Thoracic aorta (tissue), 2 donors: ENCODE results near the gene IGLON5. TPM values are rescaled to one million over a fixed set of nuclear protein-coding genes. Genes with fewer than 3 reads are reported as not detected.

Experiments
- ATAC-seq: fragments of 150-250 bp; one replicate; pipeline ENCODE4 v1.8.0; 2017; ENCODE audit warnings: low read depth; ENCODE audit not compliant: insufficient number of reproducible peaks, low FRiP score
- DNase-seq: peaks from one replicate; pipeline ENCODE4 v3.0.0-alpha.2; 2020; ENCODE audit warnings: low spot score
- H3K27ac ChIP-seq, 2 donors: fragments of 200-600 bp; sonication (generic); 1 replicate in 1 of 2; 2 replicates in 1 of 2; pipeline ENCODE4 v1.5.1; 2016; ENCODE audit warnings: mild to moderate bottlenecking in 2 of 2, moderate library complexity in 2 of 2
- H3K27me3 ChIP-seq: fragments of 200-600 bp; sonication (generic); replicated peaks from 2 replicates; pipeline ENCODE4 v1.6.0; 2016; ENCODE audit warnings: mild to moderate bottlenecking; ENCODE audit not compliant: insufficient read depth
- H3K36me3 ChIP-seq: fragments of 200-600 bp; sonication (generic); one replicate; pipeline ENCODE4 v1.5.1; 2016
- H3K4me1 ChIP-seq, 2 donors: fragments of 200-600 bp; sonication (generic); 1 replicate in 1 of 2; 2 replicates in 1 of 2; pipeline versions ENCODE4 v1.5.1 to v1.6.0; 2016; ENCODE audit warnings: low read depth in 2 of 2, mild to moderate bottlenecking in 1 of 2; ENCODE audit not compliant: control insufficient read depth in 1 of 2
- H3K4me3 ChIP-seq: fragments of 200-600 bp; sonication (generic); 2 replicates; pipeline ENCODE4 v1.5.1; 2016; ENCODE audit warnings: mild to moderate bottlenecking
- H3K9me3 ChIP-seq: fragments of 200-600 bp; sonication (generic); 2 replicates; pipeline ENCODE4 v1.5.1; 2016
- total RNA-seq, 2 donors: library from RNA; depleted of rRNA; stranded (reverse); fragments of >200 nt; gene quantifications; one replicate each; pipeline versions ENCODE4 v1.1.0 to v1.2.3, GENCODE V29; 2016
- TF ChIP-seq, protein P1 (sequence below): fragments of 200-600 bp; sonication (generic); IDR thresholded peaks from one replicate; pipeline ENCODE4 v1.5.1; 2019; ENCODE audit warnings: antibody characterized with exemption

The IGLON5 gene
- total RNA-seq, 2 donors from 2014 or later, result 1.6 TPM; not detected in 1

GRCh38 chr19:51339687-51340656, 28.5 kb downstream of the IGLON5 start:
- H3K27me3 ChIP-seq, result no peaks in the 10 kb centered on the region
- TF ChIP-seq, protein P1, sequence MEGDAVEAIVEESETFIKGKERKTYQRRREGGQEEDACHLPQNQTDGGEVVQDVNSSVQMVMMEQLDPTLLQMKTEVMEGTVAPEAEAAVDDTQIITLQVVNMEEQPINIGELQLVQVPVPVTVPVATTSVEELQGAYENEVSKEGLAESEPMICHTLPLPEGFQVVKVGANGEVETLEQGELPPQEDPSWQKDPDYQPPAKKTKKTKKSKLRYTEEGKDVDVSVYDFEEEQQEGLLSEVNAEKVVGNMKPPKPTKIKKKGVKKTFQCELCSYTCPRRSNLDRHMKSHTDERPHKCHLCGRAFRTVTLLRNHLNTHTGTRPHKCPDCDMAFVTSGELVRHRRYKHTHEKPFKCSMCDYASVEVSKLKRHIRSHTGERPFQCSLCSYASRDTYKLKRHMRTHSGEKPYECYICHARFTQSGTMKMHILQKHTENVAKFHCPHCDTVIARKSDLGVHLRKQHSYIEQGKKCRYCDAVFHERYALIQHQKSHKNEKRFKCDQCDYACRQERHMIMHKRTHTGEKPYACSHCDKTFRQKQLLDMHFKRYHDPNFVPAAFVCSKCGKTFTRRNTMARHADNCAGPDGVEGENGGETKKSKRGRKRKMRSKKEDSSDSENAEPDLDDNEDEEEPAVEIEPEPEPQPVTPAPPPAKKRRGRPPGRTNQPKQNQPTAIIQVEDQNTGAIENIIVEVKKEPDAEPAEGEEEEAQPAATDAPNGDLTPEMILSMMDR, result peak; percentile 24
- ATAC-seq (peak; percentile 90), DNase-seq (peak; percentile 99)
- no peaks in the 10 kb centered on the region for H3K9me3 ChIP-seq
- H3K27ac ChIP-seq, result peak overlapping the region; percentile 78 to 83
- peaks cover under 1% of the 10 kb centered on the region for H3K36me3 ChIP-seq
- H3K4me1 ChIP-seq, result peaks cover 0 to 18% of the 10 kb centered on the region in 2 donors
- peak overlapping the region; percentile 76 for H3K4me3 ChIP-seq

- H3K9me3 ChIP-seq, result no peaks in the 10 kb centered on the region
- no peak overlapping the region for H3K4me3 ChIP-seq
- H3K4me1 ChIP-seq, result peaks cover 0 to 18% of the 10 kb centered on the region in 2 donors
- TF ChIP-seq, protein P1, result no peak
- H3K27ac ChIP-seq, result peak overlapping the region; percentile 78 to 83
- DNase-seq (no peak), ATAC-seq (no peak)
- no peaks in the 10 kb centered on the region for H3K27me3 ChIP-seq
- peaks cover 6% of the 10 kb centered on the region for H3K36me3 ChIP-seq
Measured at GRCh38 chr19:51341066-51341465, 29.6 kb downstream of the IGLON5 start.

GRCh38 chr19:51341976-51342580, 30.6 kb downstream of the IGLON5 start, which contains the start of gene VSIG10L:
TSS of gene VSIG10L (minus strand) at chr19:51342139. CDS start at chr19:51342124, 15 bp downstream.
- Histone ChIP-seq H3K4me1 (peaks cover 0 to 18% of the 10 kb centered on the region in 2 donors), H3K9me3 (no peaks in the 10 kb centered on the region), H3K27me3 (no peaks in the 10 kb centered on the region), H3K4me3 (no peak within 1 kb of the TSS), H3K27ac (peak within 1 kb of the TSS; percentile 78 to 83), H3K36me3 (peaks cover 6% of the 10 kb centered on the region)
- DNase-seq (no peak), ATAC-seq (no peak)
- TF ChIP-seq, protein P1, result no peak

- TF ChIP-seq, protein P1, result no peak
- H3K9me3 ChIP-seq, result no peaks in the 10 kb centered on the region
- ATAC-seq, result no peak
- peaks cover 6% of the 10 kb centered on the region for H3K36me3 ChIP-seq
- H3K4me1 ChIP-seq, result peaks cover 0 to 18% of the 10 kb centered on the region in 2 donors
- no peak overlapping the region for H3K4me3 ChIP-seq
- H3K27ac ChIP-seq, result no peak overlapping the region
- H3K27me3 ChIP-seq, result no peaks in the 10 kb centered on the region
- no peak for DNase-seq
Measured at GRCh38 chr19:51342631-51343569, 31.5 kb downstream of the IGLON5 start.
